NCI-H146 treated with DMSO at 0.1 percent for 48 hours (cell line): ENCODE measurements around the gene STEAP1B.
"Not testable (repeated sequence)": the region's sequence is repeated elsewhere in the genome, so short reads cannot be mapped to it uniquely, and the experiment has no call there.

Experiments used
- DNase-seq: peaks from one replicate; lab custom pipeline; 2025; ENCODE audit not compliant: unreplicated experiment; lab: John Stamatoyannopoulos, UW

Gene STEAP1B

DNA sequence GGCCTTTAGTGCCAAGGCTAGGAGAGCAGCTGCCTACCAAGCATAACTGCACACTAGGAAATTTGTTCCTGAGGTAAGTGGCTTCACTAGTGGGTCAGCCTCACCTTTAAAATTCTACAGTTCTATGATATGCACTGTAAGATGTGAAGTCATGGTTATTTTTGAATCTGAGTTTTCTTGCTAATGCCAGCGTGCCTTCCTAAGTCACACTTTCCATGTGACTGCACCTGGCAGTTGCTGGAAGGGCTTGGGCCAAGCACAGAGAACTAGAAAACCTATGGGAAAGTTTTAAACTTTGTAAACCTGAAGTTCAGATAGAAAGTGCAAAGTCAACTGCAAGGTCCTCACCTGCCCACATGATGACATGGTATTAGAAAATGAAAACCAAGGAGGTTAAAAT lies 42.5 kb downstream of the STEAP1B start:
- no peak for DNase-seq

DNA sequence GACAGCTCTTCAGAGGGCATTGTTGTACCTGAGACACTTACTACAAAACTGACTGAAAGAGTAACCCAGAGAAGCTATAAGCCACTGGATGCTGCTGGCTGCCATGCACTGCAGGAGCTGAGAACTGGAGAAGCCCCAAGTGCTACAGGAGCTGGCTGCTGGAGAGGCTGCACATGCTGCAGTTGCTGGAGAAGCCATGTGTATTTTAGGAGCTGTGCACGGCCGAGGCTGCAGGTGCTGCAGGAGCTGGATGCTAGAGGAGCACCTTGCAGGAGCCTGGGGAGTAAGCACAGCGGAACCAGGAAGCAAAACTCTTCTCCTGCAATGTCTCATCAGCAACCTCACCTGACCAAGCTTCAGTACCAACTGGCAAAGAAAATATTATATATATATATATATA lies 45.5 kb downstream of the STEAP1B start:
- no peak for DNase-seq

- no peak for DNase-seq
These were observed 46.9 kb downstream of the STEAP1B start for GRCh38 chr7:22452960-22453558.

GRCh38 chr7:22452142-22452959 lies 47.6 kb downstream of the STEAP1B start:
- DNase-seq = no peak

DNA sequence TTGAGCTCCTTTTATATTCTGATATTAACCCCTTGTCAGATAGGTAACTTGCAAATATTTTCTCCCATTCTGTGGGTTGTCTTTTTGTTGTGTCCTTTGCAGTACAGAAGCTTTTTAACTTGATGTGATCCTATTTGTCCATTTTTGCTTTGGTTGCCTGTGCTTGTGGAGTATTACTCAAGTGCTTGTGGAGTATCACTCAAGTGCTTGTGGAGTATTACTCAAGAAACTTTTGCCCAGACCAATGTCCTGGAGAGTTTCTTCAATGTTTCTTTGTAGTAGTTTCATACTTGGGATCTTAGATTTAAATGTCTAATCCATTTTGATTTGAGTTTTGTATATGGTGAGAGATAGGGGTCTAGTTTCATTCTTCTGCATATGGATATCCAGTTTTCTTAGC lies 50.0 kb downstream of the STEAP1B start:
- DNase-seq = not testable (repeated sequence)

GRCh38 chr7:22447762-22448161 lies 52.2 kb downstream of the STEAP1B start:
- peak; percentile 86 for DNase-seq

GRCh38 chr7:22447008-22447407 lies 53.0 kb downstream of the STEAP1B start:
- DNase-seq = no peak

- DNase-seq = no peak
These were observed 54.1 kb downstream of the STEAP1B start for GRCh38 chr7:22445853-22446252.

GRCh38 chr7:22445140-22445743 lies 54.7 kb downstream of the STEAP1B start:
- no peak for DNase-seq

GRCh38 chr7:22444181-22444971 lies 55.6 kb downstream of the STEAP1B start:
- no peak for DNase-seq

- DNase-seq = no peak
These were observed 56.4 kb downstream of the STEAP1B start for GRCh38 chr7:22443370-22444180.

DNA sequence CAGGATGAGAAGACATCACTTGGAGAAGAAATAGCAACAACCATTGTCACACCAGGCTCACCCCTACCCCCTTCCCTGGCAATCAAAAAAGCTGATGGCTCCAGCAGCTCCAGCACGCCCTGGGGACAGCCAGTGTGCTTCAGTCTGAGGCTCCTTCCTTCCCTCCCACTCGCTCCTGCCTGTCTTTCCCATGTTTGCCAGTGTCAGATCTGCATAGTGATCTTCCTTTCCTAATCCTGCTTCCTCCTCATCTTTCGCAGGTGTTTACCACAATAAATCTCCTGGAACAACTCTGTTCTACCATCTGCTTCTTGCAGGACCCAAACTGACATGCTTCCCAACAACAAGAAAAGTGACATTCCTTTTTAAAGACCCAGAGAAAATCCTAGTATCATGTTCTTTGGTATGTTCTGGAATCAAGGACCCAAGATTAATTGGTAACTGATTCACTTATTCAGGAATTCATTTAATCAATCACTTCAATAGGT lies 57.1 kb downstream of the STEAP1B start:
- DNase-seq = no peak

- peak; percentile 34 for DNase-seq
These were observed 57.7 kb downstream of the STEAP1B start for GRCh38 chr7:22442187-22442881.

- no peak for DNase-seq
These were observed 58.8 kb downstream of the STEAP1B start for GRCh38 chr7:22441157-22441556.

GRCh38 chr7:22438994-22439393 lies 61.0 kb downstream of the STEAP1B start:
- no peak for DNase-seq

DNA sequence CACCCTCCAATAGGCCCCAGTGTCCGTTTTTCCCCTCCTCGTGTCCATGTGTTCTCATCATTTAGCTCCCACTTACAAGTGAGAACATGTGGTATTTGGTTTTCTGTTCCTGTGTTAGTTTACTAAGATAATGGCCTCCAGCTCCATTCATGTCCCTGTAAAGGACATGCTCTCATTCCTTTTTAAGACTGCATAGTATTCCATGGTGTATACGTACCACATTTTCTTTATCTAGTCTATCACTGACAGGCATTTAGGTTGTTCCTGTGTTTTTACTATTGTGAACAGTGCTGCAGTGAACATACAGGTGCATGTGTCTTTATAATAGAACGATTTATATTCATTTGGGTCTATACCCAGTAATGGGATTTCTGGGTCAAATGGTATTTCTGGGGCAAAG lies 63.4 kb downstream of the STEAP1B start:
- not testable (repeated sequence) for DNase-seq

- DNase-seq = peak; percentile 10
These were observed 64.3 kb downstream of the STEAP1B start for GRCh38 chr7:22435720-22436119.

DNA sequence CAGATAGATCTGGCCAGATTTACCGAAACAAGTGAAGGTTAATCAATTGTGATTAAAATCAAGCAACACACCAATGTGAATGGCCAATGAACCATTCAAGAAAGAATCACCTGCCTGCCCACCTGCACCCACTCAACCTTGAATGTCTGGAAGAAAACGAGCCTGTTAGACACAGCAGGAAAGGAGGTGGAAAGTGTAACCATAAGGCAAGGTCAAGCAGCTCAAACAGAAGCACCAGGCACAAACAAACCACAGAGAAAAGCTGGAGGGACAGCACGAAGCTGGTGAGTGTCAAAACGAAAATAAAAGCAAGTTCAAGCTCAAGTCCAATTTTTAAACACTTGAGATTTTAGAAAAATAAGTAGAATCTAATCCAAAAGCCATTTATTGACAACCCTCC lies 64.9 kb downstream of the STEAP1B start:
- peak; percentile 37 for DNase-seq

- peak; percentile 66 for DNase-seq
These were observed 66.1 kb downstream of the STEAP1B start for GRCh38 chr7:22433710-22434460.
